Tibial artery (tissue), 4 donors: ENCODE measurements around the gene TNS4.

Source experiments
- DNase-seq, 2 donors: peaks; one replicate each; pipeline ENCODE4 v3.0.0-alpha.2; 2019
- H3K27ac ChIP-seq, 2 donors: fragments of 200-600 bp; sonication (generic) in 1 of 2; 1 replicate in 1 of 2; 2 replicates in 1 of 2; pipeline ENCODE4 v1.5.1; 2018 to 2019; ENCODE audit warnings: mild to moderate bottlenecking in 1 of 2
- H3K27me3 ChIP-seq, 2 donors: fragments of 200-600 bp; sonication (generic) in 1 of 2; one replicate each; pipeline versions ENCODE4 v1.5.1 to v1.6.0; 2016 to 2019
- H3K36me3 ChIP-seq, 3 donors: fragments of 200-600 bp; sonication (generic) in 2 of 3; one replicate each; pipeline ENCODE4 v1.5.1; 2016 to 2019; ENCODE audit warnings: mild to moderate bottlenecking in 2 of 3
- H3K4me1 ChIP-seq, 4 donors: fragments of 200-600 bp; sonication (generic) in 2 of 4; 1 replicate in 3 of 4; 2 replicates in 1 of 4; pipeline ENCODE4 v1.5.1; 2016 to 2019
- H3K4me3 ChIP-seq, 2 donors: fragments of 200-600 bp; sonication (generic) in 1 of 2; 1 replicate in 1 of 2; 2 replicates in 1 of 2; pipeline ENCODE4 v1.5.1; 2018 to 2019; ENCODE audit warnings: mild to moderate bottlenecking in 2 of 2
- H3K9me3 ChIP-seq, 3 donors: fragments of 200-600 bp; sonication (generic) in 1 of 3; one replicate each; pipeline ENCODE4 v1.5.1; 2016 to 2019
- intact Hi-C: fragments of 100-400 bp; cut with DNase I; formaldehyde crosslinking; loops from one replicate; pipeline ENCODE4 v1.15.0; 2023; ENCODE audit warnings: low total_unique reads
- TF ChIP-seq, protein P1 (sequence below), 2 experiments: fragments of 200-600 bp in 1 of 2; fragments of 450-650 bp in 1 of 2; IDR thresholded peaks; one replicate each; pipeline ENCODE4 v1.5.1; 2017 to 2019; ENCODE audit warnings: antibody characterized with exemption in 2 of 2, mild to moderate bottlenecking in 1 of 2, moderate library complexity in 1 of 2

The TNS4 gene

DNA sequence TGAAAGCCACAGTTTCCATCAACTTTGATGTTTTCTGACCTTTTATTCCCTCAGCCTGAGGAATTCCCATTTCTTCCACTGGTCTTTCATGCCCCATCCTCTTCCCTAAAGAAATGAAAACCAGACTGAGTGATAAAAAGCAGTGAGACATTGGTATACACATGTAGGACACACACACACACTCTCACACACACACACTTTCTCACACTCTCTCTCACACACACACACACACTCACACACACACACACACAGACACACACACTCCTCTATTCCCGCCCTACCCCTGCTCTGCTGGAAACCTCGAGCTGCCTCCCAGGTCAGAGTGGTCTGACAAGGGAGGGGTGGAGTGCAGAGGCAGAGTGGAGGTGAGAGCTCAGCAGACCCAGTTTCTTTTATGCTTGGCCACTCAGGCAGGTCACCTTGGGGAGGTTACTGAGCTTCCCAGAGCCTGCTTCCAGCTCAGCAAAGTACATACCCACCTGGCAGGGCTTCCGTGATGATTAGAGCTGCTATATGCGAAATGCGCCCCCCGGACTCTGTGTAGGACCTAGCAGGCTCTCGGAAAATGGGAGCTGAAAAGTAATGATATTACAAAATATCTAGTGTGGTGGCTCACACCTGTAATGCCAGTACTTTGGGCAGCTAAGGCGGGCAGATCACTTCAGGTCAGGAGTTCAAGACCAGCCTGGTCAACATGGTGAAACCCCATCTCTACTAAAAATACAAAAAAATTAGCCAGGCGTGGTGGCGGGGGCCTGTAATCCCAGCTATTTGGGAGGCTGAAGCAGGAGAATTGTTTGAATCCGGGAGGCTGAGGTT lies 33.2 kb upstream of the TNS4 start:
- H3K4me1 ChIP-seq = peaks cover 4 to 64% (median 51%) of the 10 kb centered on the region in 4 donors
- intact Hi-C loops = loop anchor here (5.0 to 10.0 kb wide), 3 partner anchors 57 to 180 kb away; partner anchors contain the start of gene IGFBP4
- peak overlapping the region in 1 of 2 donors; percentile 88 for H3K27ac ChIP-seq
- no peaks in the 10 kb centered on the region for H3K27me3 ChIP-seq
- H3K9me3 ChIP-seq = no peaks in the 10 kb centered on the region
- no peaks in the 10 kb centered on the region for H3K36me3 ChIP-seq
- no peak overlapping the region for H3K4me3 ChIP-seq
- no peak for DNase-seq
- TF ChIP-seq, protein P1, sequence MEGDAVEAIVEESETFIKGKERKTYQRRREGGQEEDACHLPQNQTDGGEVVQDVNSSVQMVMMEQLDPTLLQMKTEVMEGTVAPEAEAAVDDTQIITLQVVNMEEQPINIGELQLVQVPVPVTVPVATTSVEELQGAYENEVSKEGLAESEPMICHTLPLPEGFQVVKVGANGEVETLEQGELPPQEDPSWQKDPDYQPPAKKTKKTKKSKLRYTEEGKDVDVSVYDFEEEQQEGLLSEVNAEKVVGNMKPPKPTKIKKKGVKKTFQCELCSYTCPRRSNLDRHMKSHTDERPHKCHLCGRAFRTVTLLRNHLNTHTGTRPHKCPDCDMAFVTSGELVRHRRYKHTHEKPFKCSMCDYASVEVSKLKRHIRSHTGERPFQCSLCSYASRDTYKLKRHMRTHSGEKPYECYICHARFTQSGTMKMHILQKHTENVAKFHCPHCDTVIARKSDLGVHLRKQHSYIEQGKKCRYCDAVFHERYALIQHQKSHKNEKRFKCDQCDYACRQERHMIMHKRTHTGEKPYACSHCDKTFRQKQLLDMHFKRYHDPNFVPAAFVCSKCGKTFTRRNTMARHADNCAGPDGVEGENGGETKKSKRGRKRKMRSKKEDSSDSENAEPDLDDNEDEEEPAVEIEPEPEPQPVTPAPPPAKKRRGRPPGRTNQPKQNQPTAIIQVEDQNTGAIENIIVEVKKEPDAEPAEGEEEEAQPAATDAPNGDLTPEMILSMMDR (IDR thresholded peaks at IDR 0.05) = no peak

DNA sequence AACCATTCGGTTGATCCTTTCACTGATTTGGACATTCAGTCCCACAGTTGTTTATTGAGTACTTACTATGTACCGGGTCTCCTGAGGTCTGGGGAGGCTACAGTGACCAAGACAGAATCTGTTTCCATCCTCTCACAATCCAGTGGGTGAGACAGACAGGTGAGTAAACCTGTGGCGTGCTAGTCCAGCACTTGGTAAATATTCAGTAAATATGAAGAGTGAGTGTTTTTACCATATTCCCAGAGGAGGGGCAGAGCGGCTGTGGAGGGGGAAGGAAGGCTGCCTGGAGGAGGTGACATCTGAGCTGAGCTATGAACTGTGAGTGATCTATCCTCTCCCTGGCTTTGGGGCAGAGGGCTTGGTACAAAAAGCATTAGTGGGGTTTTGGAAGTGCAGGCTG lies 32.5 kb upstream of the TNS4 start:
- H3K4me1 ChIP-seq = peaks cover 4 to 58% (median 47%) of the 10 kb centered on the region in 4 donors
- no peaks in the 10 kb centered on the region for H3K9me3 ChIP-seq
- TF ChIP-seq, protein P1 (IDR thresholded peaks at IDR 0.05) = no peak
- no peaks in the 10 kb centered on the region for H3K36me3 ChIP-seq
- DNase-seq = no peak
- no peaks in the 10 kb centered on the region for H3K27me3 ChIP-seq
- intact Hi-C loops = loop anchor here (5.0 to 10.0 kb wide), 3 partner anchors 57 to 179 kb away; partner anchors contain the start of gene IGFBP4
- H3K4me3 ChIP-seq = no peak overlapping the region
- peak overlapping the region in 1 of 2 donors; percentile 88 for H3K27ac ChIP-seq

GRCh38 chr17:40532520-40533253 lies 31.3 kb upstream of the TNS4 start:
- Histone ChIP-seq H3K9me3 (no peaks in the 10 kb centered on the region), H3K27ac (peak overlapping the region; percentile 14 to 21), H3K27me3 (no peaks in the 10 kb centered on the region), H3K36me3 (no peaks in the 10 kb centered on the region), H3K4me1 (peaks cover 4 to 45% (median 37%) of the 10 kb centered on the region in 4 donors), H3K4me3 (no peak overlapping the region)
- intact Hi-C loops = loop anchor here (5.0 to 10.0 kb wide), 3 partner anchors 55 to 178 kb away; partner anchors contain the start of gene IGFBP4
- DNase-seq = peak in 1 of 2 donors; percentile 16
- TF ChIP-seq, protein P1 (IDR thresholded peaks at IDR 0.05) = no peak

DNA sequence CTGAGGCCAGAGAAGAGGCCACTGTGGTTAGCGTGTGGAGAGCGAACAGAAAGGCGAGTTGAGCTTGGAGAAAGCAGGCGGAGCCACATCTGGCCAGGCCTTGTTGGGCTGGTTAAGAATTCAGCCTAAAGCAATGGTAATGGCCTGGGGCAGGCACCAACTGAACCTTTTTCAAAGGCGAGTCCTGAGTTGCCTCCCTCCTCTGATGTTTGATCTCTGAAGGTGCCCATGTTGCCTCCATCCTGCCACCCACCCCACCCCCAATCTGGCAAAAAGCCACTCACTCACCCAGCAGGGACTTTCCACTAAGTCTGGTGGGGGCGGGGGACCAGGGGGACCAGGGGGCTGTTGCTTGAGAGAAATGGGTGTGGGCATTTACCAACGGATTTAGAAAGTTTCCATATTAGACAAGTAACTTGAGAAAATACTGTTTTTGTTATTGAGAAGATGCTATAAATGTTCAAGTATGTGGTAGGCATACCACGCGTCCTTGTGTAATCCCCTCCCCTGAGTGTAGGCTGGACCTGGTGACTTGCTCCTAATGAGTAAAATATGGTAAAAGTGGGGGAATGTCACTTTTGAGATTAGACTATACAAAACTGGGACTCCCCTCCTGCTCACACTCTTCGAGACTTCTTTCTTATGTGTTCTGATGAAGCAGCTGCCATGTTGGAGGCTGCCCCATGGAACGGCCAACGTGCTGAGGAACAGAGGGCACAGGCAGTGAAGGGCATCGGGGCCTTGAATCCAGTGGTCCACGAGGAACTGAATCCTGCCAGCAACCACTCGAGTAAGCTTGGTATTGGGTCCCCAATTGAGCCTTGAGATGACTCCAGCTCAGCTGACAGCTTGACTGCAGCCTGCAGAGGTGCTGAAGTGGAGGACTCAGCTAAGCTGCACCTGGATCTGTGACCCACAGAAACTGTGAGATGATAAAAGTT lies 29.9 kb upstream of the TNS4 start:
- H3K27me3 ChIP-seq = no peaks in the 10 kb centered on the region
- peak in 1 of 2 donors; percentile 16 for DNase-seq
- H3K36me3 ChIP-seq = no peaks in the 10 kb centered on the region
- peaks cover 0 to 32% (median 24%) of the 10 kb centered on the region in 4 donors for H3K4me1 ChIP-seq
- H3K9me3 ChIP-seq = no peaks in the 10 kb centered on the region
- intact Hi-C loops = loop anchor here (5.0 to 10.0 kb wide), 3 partner anchors 54 to 177 kb away; partner anchors contain the start of gene IGFBP4
- TF ChIP-seq, protein P1 (IDR thresholded peaks at IDR 0.05) = no peak
- no peak overlapping the region for H3K4me3 ChIP-seq
- H3K27ac ChIP-seq = peak overlapping the region in 1 of 2 donors; percentile 8
